ENCODE measurements around the gene NKD1.

- no peak for TF ChIP-seq EZH2 (IDR thresholded peaks at IDR 0.05; ENCODE audit: insufficient read depth, poor library complexity, severe bottlenecking)
- TF ChIP-seq EZH2phosphoT487 (IDR thresholded peaks at IDR 0.05; ENCODE audit: insufficient read depth, low read depth) = no peak
Measured at GRCh38 chr16:50609049-50609448, 60.9 kb downstream of the NKD1 start.

All from GM23248 (cell line).